HCT116 (cell line): ENCODE data around the gene SMTN. TPM values are rescaled to one million over a fixed set of nuclear protein-coding genes. Genes with fewer than 3 reads are reported as not detected.

Experiments used
- ATAC-seq: fragments of 200-7000 bp; cut with Tn5 transposase; 2 replicates; pipeline ENCODE4 v1.9.1; 2020; ENCODE audit warnings: mild to moderate bottlenecking, moderate library complexity
- BruUV-seq: library from RNA; stranded (reverse); fragments of 400-500 nt; replicated peaks from 2 replicates; lab custom pipeline; 2021; lab: Mats Ljungman, UMichigan
- CTCF ChIA-PET: fragments of 300-600 bp; sonication (Branson Sonifier 250); formaldehyde crosslinking; loops from one replicate; lab custom pipeline; 2021; ENCODE audit warnings: antibody characterized with exemption; lab: Charles Lee
- POLR2A ChIA-PET: fragments of 300-600, 350-600 bp; sonication (Branson Sonifier 250); formaldehyde crosslinking; loops from one replicate; lab custom pipeline; 2021; ENCODE audit warnings: antibody characterized with exemption; lab: Charles Lee
- RAD21 ChIA-PET, 2 experiments: fragments of 300-600 bp; sonication (Branson Sonifier 250); formaldehyde crosslinking; loops; one replicate each; lab custom pipeline; 2023; ENCODE audit warnings: low total read pairs in 2 of 2; ENCODE audit not compliant: uncharacterized antibody in 2 of 2, unreplicated experiment in 2 of 2, low non-redundant PET in 1 of 2; lab: Charles Lee
- DNase-seq: peaks from one replicate; pipeline ENCODE4 v3.0.0-alpha.2; 2010; ENCODE audit warnings: low read depth, low spot score
- H2AFZ ChIP-seq: fragments of 200-600 bp; shearing (Covaris generic), sonication (generic); 2 replicates; pipeline ENCODE4 v1.6.1; 2017; ENCODE audit warnings: low read depth, mixed run types, mixed read lengths, antibody characterized with exemption, low read length; ENCODE audit not compliant: poor library complexity, severe bottlenecking
- H3K27ac ChIP-seq: 2 replicates; pipeline ENCODE4 v1.5.1; 2012; ENCODE audit warnings: low read depth, low read length
- H3K27me3 ChIP-seq: fragments of 200-600 bp; sonication (generic); 2 replicates; pipeline ENCODE4 v1.6.1; 2016; ENCODE audit warnings: mixed run types, low read length, mixed read lengths; ENCODE audit not compliant: insufficient read depth
- H3K36me3 ChIP-seq, 2 experiments: fragments of 200-500 bp in 1 of 2; fragments of 200-600 bp in 1 of 2; sonication (Bioruptor generic) in 1 of 2; sonication (generic) in 1 of 2; 2 replicates each; pipeline versions ENCODE4 v1.5.1 to v1.6.1; 2014 to 2016; ENCODE audit warnings: low read length in 2 of 2, inconsistent platforms in 1 of 2, mixed read lengths in 1 of 2, mixed run types in 1 of 2; ENCODE audit not compliant: insufficient read depth in 2 of 2, control insufficient read depth in 1 of 2
- H3K4me1 ChIP-seq, 2 experiments: fragments of 200-600 bp in 1 of 2; sonication (generic) in 1 of 2; 2 replicates each; pipeline versions ENCODE4 v1.5.1 to v1.6.1; 2012 to 2017; ENCODE audit warnings: low read length in 2 of 2, inconsistent platforms in 1 of 2, mild to moderate bottlenecking in 1 of 2, mixed read lengths in 1 of 2, mixed run types in 1 of 2, moderate library complexity in 1 of 2; ENCODE audit not compliant: insufficient read depth in 2 of 2, control insufficient read depth in 1 of 2
- H3K4me2 ChIP-seq: fragments of 200-600 bp; sonication (generic); 2 replicates; pipeline ENCODE4 v1.6.1; 2017; ENCODE audit warnings: mixed run types, low read length, mixed read lengths
- H3K4me3 ChIP-seq, 2 experiments: fragments of 200-600 bp in 1 of 2; sonication (generic) in 1 of 2; replicated peaks in 1 of 2; 2 replicates each; pipeline ENCODE4 v1.5.1; 2011 to 2016; ENCODE audit warnings: low read length in 2 of 2, control low read depth in 1 of 2, low read depth in 1 of 2, mild to moderate bottlenecking in 1 of 2, mixed read lengths in 1 of 2, mixed run types in 1 of 2
- H3K79me2 ChIP-seq: fragments of 200-600 bp; sonication (generic); 2 replicates; pipeline ENCODE4 v1.6.1; 2017; ENCODE audit warnings: mild to moderate bottlenecking, mixed run types, low read length, moderate library complexity, mixed read lengths; ENCODE audit not compliant: insufficient read depth
- H3K9ac ChIP-seq: fragments of 200-600 bp; sonication (generic); 2 replicates; pipeline ENCODE4 v1.6.1; 2016; ENCODE audit warnings: low read length, mixed read lengths
- H3K9me2 ChIP-seq: fragments of 200-600 bp; sonication (generic), shearing (Covaris generic); 2 replicates; pipeline ENCODE4 v1.6.1; 2017; ENCODE audit warnings: mixed run types, mild to moderate bottlenecking, moderate library complexity; ENCODE audit not compliant: insufficient read depth
- H3K9me3 ChIP-seq, 2 experiments: fragments of 200-500 bp in 1 of 2; fragments of 200-600 bp in 1 of 2; sonication (Bioruptor generic) in 1 of 2; sonication (generic) in 1 of 2; 2 replicates each; pipeline ENCODE4 v1.6.1; 2014 to 2017; ENCODE audit warnings: low read length in 2 of 2, mixed read lengths in 2 of 2, inconsistent platforms in 1 of 2, low read depth in 1 of 2, mild to moderate bottlenecking in 1 of 2, mixed run types in 1 of 2, moderate library complexity in 1 of 2; ENCODE audit not compliant: control insufficient read depth in 1 of 2, insufficient read depth in 1 of 2
- H4K20me1 ChIP-seq: fragments of 200-600 bp; sonication (generic), shearing (Covaris generic); 2 replicates; pipeline ENCODE4 v1.6.1; 2017; ENCODE audit warnings: mixed run types, mild to moderate bottlenecking, moderate library complexity; ENCODE audit not compliant: insufficient read depth
- CTCF ChIP-seq, 3 experiments: fragments of 200-600 bp in 1 of 3; sonication (generic) in 1 of 3; IDR thresholded peaks in 2 of 3; conservative IDR thresholded peaks in 1 of 3; 2 replicates each; pipeline ENCODE4 v1.5.1; 2012 to 2017; ENCODE audit warnings: low read depth in 2 of 3, low read length in 2 of 3, antibody characterized with exemption in 1 of 3, borderline replicate concordance in 1 of 3, control low read depth in 1 of 3, mild to moderate bottlenecking in 1 of 3, mixed read lengths in 1 of 3, mixed run types in 1 of 3, moderate library complexity in 1 of 3; ENCODE audit not compliant: insufficient read depth in 1 of 3
- ELF1 ChIP-seq: IDR thresholded peaks from 2 replicates; pipeline ENCODE4 v1.6.1; 2012; ENCODE audit warnings: low read depth, borderline replicate concordance
- EZH2 ChIP-seq: fragments of 200-600 bp; sonication (generic); IDR thresholded peaks from 2 replicates; pipeline ENCODE4 v1.6.1; 2017; ENCODE audit warnings: antibody characterized with exemption, mixed run types
- FOSL1 ChIP-seq: IDR thresholded peaks from 2 replicates; pipeline ENCODE4 v1.6.1; 2012; ENCODE audit warnings: low read depth
- JUND ChIP-seq: IDR thresholded peaks from 2 replicates; pipeline ENCODE4 v1.6.1; 2012
- MAX ChIP-seq: IDR thresholded peaks from 2 replicates; pipeline ENCODE4 v1.6.1; 2012
- POLR2A ChIP-seq: IDR thresholded peaks from 2 replicates; pipeline ENCODE4 v1.7.0; 2011; ENCODE audit warnings: borderline replicate concordance; ENCODE audit not compliant: insufficient read depth, insufficient read length; ENCODE audit errors: extremely low read depth
- RAD21 ChIP-seq: IDR thresholded peaks from 2 replicates; pipeline ENCODE4 v1.6.1; 2012; ENCODE audit warnings: low read depth, mild to moderate bottlenecking
- REST ChIP-seq: IDR thresholded peaks from 2 replicates; pipeline ENCODE4 v1.6.1; 2012; ENCODE audit warnings: low read depth
- SIN3A ChIP-seq: IDR thresholded peaks from 2 replicates; pipeline ENCODE4 v1.6.1; 2012; ENCODE audit warnings: low read depth
- SP1 ChIP-seq: IDR thresholded peaks from 2 replicates; pipeline ENCODE4 v1.6.1; 2012; ENCODE audit warnings: low read depth
- SRF ChIP-seq: IDR thresholded peaks from 2 replicates; pipeline ENCODE4 v1.6.1; 2012; ENCODE audit warnings: low read depth
- TCF7L2 ChIP-seq: IDR thresholded peaks from 2 replicates; pipeline ENCODE4 v1.7.0; 2011; ENCODE audit warnings: borderline replicate concordance, inconsistent platforms; ENCODE audit not compliant: insufficient read depth, insufficient read length; ENCODE audit errors: extremely low read depth
- YY1 ChIP-seq: IDR thresholded peaks from 2 replicates; pipeline ENCODE4 v1.6.1; 2011; ENCODE audit warnings: low read length, low read depth, moderate library complexity, mild to moderate bottlenecking; ENCODE audit not compliant: insufficient replicate concordance; ENCODE audit errors: extremely low read depth
- ZNF274 ChIP-seq: fragments of 200-500 bp; sonication (Bioruptor generic); IDR thresholded peaks from 2 replicates; pipeline ENCODE4 v1.6.1; 2014; ENCODE audit warnings: mild to moderate bottlenecking, low read depth, low read length, inconsistent platforms
- intact Hi-C: fragments of 100-400 bp; cut with micrococcal nuclease; formaldehyde crosslinking; loops from 2 replicates; pipeline ENCODE4 v1.10.0; 2022
- total RNA-seq: library from RNA; stranded (reverse); gene quantifications from one replicate; pipeline ENCODE4 v1.2.1, GENCODE V29; 2021; ENCODE audit not compliant: unreplicated experiment

Gene SMTN
- total RNA-seq, 1 experiment from 2014 or later, result 148 TPM

GRCh38 chr22:31064369-31064768, 16.7 kb upstream of the SMTN start:
- BruUV-seq, result TSS peak; percentile 77
- ChIA-PET CTCF (interaction anchor here (1.1 to 2.0 kb wide), 4 partner anchors 15 to 43 kb away, joined by 3 to 18 read pairs (median 5); partner anchors contain the start of genes SELENOM and SMTN), RAD21 (no interaction called here), POLR2A (interaction anchor here (0.7 to 5.6 kb wide), 5 partner anchors 9 to 96 kb away, joined by 3 to 86 read pairs (median 6); partner anchors contain the start of genes MORC2, SMTN and TUG1)
- TF ChIP-seq POLR2A (peak; percentile 11), TCF7L2 (no peak)
- Histone ChIP-seq H3K9me2 (no peaks in the 10 kb centered on the region), H4K20me1 (no peaks in the 10 kb centered on the region), H3K4me2 (peak overlapping the region; percentile 76), H3K79me2 (peaks cover 25% of the 10 kb centered on the region), H3K36me3 (no peaks in the 10 kb centered on the region), H3K27ac (peak overlapping the region; percentile 72), H3K4me3 (peak overlapping the region; percentile 66 to 96), H3K9ac (peak overlapping the region; percentile 83), H3K4me1 (peaks cover 9 to 31% of the 10 kb centered on the region in 2 experiments; a peak in 3 of 4 replicates), H3K27me3 (no peaks in the 10 kb centered on the region), H2AFZ (peak overlapping the region; percentile 84), H3K9me3 (no peaks in the 10 kb centered on the region)
- intact Hi-C loops, result no loop called here
- DNase-seq (no peak), ATAC-seq (peak; percentile 57)

- ATAC-seq (no peak), DNase-seq (no peak)
- Histone ChIP-seq H3K9me2 (no peaks in the 10 kb centered on the region), H3K4me3 (no peak overlapping the region), H2AFZ (no peak overlapping the region), H3K4me1 (peaks cover 5 to 7% of the 10 kb centered on the region in 2 experiments; a peak in 3 of 4 replicates), H3K9me3 (no peaks in the 10 kb centered on the region), H4K20me1 (no peaks in the 10 kb centered on the region), H3K4me2 (no peak overlapping the region), H3K79me2 (peaks cover 27% of the 10 kb centered on the region), H3K27me3 (no peaks in the 10 kb centered on the region), H3K27ac (no peak overlapping the region), H3K36me3 (no peaks in the 10 kb centered on the region), H3K9ac (no peak overlapping the region)
- BruUV-seq, result no TSS peak
- RAD21 ChIA-PET, result no interaction called here
- CTCF ChIA-PET, result interaction anchor here (0.7 kb wide), 1 partner anchor 174 kb away, joined by 3 read pairs; no protein-coding TSS in a partner anchor
- POLR2A ChIA-PET, result no interaction called here
- intact Hi-C loops, result no loop called here
- no peak for TF ChIP-seq REST
- TF ChIP-seq JUND, result no peak
- TF ChIP-seq SIN3A, result no peak
- no peak for TF ChIP-seq POLR2A
- TF ChIP-seq ZNF274, result no peak
- no peak for TF ChIP-seq YY1
- TF ChIP-seq EZH2, result no peak
- no peak for TF ChIP-seq FOSL1
- TF ChIP-seq SRF, result no peak
- no peak for TF ChIP-seq SP1
- no peak for TF ChIP-seq MAX
- no peak for TF ChIP-seq CTCF (IDR thresholded peaks at IDR 0.05 in 2 of 3, conservative IDR thresholded peaks at IDR 0.05 in 1 of 3; ENCODE audit: borderline replicate concordance in 1 of 3, insufficient read depth in 1 of 3, low read depth in 2 of 3, low read length in 2 of 3)
- TF ChIP-seq RAD21, result no peak
- TF ChIP-seq ELF1, result no peak
These were observed 12.1 kb upstream of the SMTN start for GRCh38 chr22:31068970-31069369.
